Medulla oblongata (tissue), 1 donor: ENCODE data around the gene COL11A2.
A peak's percentile ranks its signal among the peaks of the same experiment; 100 is the strongest.

Source experiments
- DNase-seq: peaks from one replicate; pipeline ENCODE4 v3.0.0-alpha.2; 2015; ENCODE audit errors: extremely low spot score

COL11A2 gene

DNA sequence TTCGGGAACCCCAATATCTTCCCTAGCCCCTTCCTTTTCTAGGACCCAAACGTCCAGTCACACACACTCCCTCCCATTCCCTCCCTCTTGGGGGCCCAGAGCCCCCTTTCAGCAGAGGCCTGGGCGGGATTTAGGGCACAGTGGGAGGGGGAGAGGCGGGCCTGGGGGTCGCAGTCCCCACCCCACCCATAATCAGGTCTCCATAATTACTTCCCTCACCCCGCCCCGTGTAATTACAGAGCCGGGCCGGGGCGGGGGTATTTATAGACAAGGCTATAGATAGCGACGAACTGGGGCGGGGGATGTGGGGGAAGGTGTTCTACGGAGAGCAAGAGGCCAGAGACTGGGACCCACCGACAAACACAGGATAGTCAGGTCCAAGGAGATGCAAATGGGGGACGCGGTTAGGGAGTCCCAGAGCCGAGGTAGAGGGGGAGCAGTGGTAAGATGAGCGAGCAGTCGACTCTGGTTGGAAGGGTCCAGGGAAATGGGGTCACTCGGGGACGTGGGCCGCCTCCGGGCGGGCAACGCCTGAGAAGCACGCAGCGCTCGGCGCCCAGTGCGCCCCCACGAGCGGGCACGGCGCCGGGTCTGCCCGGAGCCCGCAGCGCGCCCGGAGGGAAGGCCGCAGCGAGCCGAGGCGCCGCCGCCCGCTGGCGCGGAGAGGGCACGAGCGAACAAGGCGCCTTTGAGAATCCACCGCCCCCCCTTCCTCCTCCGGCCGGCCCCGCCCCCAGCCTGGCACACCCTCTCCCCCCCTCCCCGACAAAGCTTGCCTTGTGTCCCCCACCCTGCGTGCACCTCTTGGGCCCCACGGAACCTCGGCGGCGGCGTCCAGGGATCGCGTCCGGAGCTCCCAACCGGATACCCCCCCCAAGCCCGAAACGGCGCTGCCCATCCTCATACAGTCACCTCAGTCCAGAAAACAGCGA is 670 bp upstream of the COL11A2 start:
- peak; percentile 76 for DNase-seq

DNA sequence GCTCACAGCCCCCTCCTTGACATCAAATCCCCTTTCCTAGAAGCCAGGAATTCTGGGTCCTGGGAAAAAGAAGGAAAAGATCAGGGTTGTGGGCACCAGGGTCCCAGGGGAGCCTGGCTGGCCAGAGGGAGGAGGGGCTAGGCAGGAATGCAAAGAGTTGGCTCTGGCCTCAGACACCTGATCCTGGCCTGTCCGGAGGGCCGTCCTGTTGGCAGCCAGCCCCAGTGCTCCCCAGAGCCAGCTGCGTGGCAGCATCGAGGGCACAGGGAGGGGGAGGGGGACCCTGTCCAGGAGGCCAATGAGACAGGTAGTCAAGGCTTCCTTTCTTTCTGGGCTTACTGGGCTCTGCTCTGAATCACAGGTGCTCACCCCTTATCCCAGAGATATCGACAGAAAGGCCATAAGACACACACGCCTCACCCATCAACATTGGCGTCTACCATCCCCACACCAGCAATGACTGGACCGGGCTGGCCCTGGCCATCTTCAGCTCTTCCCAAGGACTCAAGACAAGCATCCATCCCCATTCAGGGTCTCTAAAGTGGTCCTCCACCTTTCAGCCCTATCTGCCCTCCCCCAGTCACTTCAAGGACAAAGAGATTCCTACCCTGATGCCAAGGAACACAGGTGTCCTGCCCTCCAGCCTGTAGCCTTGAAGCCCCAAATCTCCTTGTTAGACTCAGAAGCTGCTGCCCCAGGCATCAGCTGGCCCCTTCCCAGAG is 723 bp downstream of the COL11A2 start:
- no peak for DNase-seq

DNA sequence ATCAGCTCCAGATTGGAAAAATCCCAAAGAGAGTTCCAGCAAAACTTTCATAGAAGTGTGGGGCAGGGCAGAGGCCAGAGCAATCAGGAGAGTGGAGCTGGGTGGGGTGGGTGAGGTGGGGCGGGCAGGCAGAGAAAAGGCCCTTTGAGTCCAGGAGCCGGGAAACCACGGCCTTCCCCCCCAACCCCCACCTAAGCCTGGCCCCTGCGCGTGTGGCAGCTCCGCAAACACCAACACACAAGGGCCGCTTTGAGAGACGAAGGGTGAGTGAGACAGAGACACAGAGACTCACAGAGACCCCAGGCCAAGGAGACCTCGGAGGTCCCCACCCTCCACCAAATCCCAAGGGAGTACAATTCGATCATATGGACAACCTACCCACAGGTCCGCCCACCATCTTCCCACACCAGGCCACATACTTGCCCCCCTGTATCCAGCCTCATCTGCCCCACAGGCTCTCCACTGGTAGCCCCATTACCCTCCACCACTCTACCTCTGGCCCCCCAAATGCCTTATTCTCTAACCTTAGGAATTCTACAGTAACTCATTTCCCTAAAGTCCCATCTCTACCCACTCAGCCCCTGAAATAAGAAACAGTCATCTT is 1.7 kb downstream of the COL11A2 start:
- DNase-seq = no peak

DNA sequence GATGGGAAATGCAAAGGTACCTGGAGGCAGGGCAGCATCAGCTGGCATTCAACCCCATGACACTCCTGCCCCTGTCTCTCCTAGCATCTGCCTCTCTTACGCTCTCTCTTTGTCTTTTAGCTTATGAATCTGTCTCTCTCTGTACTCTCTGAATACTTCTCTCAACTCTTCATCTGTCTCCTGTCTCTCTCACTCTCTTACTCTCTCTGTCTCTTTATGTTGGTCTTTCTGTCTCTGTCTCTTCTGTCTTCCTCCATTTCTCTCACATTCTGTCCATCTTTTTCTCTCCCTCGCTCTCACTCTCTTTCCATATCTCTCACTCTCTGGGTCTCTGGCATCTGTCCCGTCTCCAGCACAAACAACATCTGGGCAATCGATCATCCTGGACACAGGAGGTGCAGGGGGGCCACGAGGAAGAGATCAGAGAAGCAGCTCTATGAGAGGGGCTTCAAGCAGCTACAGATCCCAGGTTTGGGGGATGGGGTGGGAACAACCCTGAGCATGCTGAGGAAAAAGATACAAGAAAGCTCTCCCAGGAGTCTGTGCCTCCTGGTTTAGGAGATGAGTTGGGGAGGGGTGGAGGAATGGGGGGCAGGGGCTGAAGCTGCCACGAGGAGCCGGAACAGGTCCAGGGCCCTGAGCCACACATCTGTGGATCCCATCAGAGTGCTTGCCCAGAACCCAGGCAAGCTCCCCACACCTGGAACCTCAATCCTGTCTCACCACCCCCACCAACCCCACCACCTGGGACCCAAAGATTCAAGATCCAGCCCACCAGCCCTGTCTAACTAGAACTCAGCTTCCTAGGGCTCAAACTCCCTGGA is 2.4 kb downstream of the COL11A2 start:
- no peak for DNase-seq

DNA sequence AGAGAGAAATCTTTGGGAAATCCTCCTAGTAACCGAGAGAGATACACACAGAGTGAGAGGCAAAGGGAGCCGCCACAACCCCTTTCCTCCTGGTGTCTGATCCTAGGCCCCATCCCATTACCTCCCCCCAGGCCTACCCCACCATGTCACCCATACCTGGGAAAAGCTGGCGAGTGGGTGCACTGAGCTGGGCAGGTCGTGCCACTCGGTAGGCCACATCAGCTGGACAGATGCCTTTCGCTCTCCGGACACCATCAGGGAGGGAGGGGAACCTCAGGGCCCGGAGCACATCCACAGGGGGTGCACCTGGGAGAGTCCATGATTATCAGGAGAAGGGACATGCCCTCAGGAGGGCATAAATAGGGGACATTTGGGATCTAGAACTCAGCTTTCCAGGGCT is 3.1 kb downstream of the COL11A2 start:
- no peak for DNase-seq

DNA sequence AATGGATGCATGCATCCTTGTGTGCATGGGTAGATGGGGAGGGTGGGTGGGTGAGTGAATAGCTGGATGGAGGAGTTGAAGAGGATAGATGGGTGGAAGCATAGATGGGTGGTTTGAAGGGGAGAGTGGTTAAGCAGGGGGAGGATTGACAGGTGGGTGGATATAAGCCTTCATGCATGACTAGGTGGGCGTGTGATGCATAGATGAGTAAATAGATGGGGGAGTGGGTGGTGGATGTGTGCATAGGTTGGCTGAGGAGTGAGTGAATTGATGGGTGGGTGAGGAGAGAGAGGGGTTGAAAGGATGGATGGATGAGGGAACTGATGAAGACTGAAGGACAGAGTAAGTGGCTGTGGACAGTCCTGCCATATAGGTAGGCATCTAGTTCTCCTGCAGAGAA is 4.5 kb downstream of the COL11A2 start:
- no peak for DNase-seq

DNA sequence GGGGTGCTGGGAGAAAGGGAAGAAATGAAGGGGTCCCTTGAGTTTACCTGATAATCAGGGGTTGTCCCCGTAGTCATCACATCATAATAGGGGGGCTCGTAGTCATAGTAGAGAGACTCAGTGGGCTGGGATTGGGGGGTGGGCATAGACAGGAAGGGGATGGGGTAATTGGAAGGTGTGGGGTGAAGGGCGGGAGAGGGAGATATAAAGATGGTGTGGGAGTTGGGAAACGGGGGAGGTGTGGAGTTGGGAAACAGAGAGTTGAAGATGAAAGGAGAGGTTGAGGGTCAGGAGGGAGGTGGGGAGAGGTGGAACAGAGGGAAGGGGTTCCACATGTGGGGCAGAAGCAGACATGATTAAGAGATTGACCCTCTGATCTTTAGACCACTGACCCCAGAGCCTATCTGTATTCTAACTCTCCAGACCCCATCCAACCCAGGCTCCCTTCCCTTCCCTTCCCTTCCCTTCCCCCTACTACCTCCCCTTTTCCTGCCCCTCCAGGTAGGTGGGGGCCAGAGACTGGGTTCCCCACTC is 6.5 kb downstream of the COL11A2 start:
- no peak for DNase-seq

DNA sequence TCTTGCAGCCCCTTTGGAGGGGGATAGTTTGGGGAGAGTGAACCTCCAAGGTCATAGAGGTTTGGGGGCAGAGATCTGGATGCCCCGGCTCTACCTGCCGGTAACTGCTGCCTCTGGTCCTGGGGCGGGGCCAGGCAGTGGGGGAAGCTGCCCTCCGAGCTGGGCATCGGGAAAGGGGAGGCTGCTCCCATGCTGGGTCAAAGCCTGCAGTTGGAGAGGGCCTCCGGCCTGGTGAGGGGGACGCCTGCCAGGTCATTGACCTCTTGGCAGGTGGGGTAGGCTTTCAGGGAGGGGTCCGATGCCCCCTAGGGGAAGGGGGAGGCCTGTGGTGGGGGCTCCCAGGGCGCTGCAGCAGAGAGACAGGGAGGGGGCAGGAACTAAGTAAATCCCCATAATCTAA is 7.1 kb downstream of the COL11A2 start:
- DNase-seq = no peak

DNA sequence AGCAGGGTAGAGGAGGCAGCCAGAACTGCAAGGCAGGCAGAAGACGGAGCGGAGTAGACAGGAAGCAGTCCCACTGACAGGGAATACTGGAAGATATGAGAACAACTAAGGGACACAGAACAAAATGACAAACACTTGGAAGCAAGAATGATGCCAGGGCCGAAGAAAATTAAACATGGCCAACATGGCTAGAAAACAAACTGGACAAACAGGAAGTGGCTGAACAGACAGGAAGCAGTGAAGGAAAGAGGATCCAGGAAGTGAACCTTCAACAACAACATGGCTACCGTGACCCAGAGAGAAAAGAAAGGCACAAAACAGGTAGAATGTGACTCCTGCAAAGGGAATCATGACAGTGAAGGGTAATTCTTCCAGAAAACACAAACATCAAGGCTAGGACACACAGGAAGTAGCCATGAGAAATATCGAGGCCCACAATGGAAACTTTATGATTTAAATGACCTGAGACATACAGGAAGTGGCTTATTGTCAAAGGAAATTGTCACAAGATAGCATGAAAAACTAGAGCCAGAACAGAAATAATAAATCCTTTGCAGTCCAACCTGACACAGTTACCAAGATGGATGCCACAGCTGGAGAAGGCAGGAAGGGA is 9.1 kb downstream of the COL11A2 start:
- DNase-seq = no peak

DNA sequence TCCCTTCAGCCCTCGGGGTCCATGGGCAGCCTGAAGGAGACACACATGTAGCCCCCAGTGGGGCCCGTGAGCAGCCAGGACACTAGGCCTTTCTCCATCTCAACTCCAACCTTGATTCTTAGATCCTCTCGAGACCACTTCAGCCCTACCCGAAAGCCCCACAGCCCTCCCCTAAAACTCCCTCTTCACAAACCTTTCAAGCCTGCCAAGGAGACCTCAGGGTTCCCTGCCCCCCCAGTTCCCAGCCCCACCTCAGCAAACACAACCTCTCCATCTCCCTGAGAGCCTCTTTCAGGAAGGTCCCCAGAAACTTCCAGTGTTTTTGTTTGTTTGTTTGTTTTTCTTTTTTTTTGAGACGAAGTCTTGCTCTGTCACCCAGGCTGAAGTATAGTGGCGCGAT is 11.1 kb downstream of the COL11A2 start:
- DNase-seq = no peak

DNA sequence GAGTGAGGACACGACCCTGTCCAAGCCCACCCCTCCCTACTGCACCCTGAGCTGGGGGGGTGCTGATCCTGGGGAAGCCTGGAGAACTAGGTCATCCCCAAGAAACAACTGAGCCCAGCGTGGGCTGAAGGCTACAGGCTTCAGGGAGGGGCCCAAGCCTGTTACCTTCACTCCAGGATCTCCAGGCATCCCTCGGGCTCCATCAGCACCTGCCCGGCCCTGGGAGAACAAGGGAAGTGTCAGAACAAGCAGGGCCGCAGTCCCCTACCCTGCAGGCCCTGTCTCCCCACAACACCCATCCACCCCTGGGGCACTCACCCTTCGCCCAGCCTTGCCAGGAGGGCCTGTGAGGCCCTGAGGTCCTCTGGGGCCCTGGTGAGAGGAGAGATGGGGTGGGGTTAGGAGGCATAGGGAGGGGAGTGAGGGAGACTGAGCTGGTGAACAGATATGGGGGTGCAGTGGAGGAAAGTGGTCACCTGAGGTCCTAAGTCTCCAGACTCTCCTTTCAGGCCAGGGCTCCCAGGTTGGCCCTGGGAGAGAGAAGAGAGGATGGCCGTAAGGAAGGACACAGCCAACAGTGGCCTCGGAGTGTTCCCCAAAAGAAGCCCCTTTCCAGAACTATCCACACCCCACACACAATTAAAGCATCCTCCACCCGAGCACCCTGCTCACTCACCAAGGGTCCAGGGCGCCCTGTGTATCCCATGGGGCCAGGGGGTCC is 13.4 kb downstream of the COL11A2 start:
- DNase-seq = no peak

DNA sequence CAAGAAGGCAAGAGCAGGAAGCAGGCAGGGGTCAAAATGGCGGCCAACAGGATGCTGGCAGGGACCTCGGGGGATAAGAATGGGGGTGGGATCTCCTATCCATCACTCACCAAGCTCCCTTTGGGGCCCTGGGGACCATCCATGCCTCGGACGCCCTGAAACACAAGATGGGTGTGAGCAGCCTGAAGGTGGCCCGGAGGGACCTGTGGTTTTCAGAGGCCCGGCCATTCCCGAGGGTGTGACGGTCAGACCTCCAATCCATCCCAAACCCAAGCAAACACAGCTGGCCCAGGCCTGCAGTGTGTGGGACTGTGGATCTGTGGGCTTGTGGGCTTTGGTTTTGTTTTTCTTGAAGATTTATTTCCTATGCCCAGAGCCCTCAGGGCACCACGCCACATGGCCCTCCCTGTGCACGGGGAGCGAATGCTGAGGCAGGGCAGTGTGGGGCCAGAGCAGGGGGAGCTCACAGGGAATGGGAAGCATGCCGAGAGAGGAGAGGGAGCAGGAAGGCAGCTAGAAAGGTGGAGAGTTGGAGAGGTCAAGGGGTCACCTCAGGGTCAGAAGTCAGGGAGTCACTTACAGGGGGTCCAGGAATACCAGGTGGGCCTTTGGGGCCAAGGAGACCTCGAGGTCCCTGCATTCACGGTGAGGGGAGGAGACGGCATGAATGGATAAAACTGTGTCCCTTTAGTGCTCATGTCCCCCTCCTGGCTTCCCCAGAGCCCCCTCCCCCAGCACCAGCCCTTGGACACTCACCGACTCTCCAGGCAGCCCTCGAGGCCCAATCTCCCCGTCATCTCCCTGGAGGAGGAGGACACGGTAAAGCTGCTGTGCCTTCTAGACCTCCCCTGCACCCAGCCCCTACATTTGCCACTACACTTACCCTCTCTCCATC is 14.5 kb downstream of the COL11A2 start:
- no peak for DNase-seq

DNA sequence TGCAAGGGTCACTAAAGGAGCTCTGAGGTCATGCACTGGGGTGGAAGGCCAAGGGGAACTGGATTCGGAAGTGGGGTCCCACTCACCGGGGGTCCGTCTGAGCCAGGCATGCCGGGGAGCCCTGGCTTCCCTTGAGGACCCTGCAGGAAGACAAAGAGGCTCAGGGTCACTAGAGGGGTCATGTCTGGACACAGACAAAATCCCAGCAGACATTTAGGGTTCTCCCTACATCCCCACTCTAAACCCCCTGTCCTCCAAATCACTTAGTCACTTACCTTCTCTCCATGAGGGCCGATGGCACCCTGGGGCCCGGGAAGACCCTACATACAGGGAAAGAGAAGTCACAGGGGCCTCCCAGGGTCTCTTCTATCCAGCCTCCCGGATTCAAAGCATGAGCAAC is 15.4 kb downstream of the COL11A2 start:
- no peak for DNase-seq

DNA sequence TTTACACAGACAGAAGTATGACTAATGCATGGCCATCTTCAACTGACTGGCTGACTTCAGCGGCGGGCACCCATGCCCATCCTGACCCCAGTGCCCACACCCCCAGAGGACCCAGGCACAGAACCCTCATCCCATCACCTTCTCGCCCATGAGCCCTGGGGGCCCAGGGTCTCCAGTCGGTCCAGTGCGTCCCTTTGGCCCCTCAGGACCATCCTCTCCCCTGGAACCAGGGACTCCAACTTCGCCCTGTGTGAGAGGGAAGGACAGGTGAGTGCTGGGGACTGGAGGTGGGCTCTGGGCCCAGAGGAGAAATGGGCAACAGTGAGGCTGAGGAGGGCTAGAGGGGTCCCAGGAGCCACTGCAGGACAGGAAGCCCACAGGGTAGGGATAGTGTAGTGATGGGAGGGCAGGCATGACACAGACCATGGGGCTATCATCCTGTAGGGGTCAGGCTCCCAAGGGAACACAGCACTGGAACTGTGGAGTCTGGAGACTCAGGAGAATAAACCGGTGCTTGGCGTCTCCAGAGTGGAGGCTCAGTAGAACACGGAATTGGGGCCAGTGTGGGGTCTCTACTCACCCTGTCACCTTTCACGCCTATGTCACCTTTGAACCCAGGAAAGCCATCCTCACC is 16.7 kb downstream of the COL11A2 start:
- no peak for DNase-seq

DNA sequence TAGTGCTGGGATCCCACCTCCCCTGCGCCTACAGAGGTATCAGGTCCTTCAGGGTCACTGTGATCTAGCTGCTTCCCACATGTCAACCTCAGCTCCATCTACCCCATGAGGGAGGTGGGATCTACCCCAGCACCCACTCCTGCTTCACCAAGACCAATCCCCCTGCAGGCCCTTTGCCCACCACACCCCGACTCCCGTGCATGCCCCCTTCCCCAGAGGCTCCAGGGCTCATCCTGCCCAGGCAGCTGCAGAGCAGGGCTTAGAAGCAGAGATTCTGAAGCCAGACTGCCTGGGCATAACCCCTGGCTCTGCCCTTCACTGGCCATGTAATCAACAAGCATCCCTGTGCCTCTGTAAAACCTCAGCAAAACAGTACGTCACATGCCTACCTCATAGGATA is 17.5 kb downstream of the COL11A2 start:
- DNase-seq = no peak

DNA sequence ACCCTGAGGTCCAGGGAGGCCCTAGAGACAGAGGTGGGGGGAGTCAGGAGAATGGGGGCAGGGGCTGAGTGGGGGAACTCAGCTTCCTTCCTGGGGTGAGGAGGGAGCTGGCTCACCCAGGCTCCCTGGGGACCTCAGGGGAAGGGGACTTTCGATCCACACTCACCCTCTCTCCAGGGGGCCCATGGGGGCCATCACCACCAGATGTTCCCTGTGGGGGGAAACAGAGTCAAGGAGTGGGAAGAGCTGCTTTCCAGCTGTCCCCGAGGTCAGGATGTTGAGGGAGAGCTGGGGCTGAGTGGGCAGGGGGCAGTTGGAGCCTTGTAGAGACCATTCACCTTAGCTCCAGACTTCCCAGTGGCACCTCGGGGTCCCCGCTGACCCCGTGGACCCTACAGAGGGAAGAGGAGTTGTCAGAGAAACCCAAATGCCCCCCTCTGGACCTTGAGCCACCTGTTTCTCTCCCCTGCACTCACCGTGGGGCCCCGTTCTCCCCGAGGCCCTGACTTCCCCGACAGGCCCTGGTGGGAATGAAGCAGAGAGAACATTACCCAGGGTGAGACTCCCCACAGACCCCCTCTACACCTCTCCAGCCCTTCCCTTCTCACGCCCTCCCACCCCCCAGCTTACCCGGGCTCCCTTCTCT is 18.6 kb downstream of the COL11A2 start:
- no peak for DNase-seq

DNA sequence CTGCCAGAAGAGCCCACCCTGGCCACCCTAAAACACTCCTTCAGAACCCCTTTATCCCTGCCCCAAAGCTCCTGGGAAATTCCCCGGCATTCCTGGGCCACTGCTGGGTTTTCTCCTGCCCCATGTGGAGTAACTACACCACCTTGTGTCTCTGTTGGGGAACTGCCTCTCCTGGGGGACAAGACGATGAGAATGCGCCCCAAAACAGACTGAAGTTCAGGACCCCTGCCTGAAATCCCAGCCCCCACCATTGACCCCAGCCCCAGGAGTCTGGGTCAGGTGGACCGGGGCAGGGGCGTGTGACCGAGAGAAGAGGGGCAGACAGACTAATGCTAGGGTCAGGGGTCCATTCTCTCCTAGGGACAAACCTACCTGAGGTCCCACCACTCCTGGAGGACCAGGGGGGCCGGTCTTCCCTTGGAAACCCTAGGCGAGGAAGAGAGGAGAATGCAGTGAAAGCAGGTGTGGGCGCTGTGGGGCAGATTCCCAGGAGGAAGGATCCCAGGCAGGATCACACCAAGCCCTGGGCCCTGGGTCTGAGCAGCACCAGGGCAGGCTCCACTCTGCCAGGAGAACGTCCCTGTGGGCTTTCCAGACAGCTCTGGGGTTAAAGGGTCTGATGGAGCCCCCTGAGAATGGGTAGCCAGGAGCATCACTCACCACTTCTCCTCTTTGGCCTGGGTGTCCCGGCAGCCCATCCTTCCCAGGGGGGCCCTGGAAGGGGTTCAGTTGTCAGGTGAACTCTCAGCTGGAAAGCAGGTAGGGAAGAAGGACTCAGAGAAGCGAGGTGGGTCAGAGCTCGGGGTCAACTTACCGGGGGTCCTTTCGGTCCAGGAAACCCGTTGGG is 19.4 kb downstream of the COL11A2 start:
- no peak for DNase-seq
